Neural cell (in vitro differentiated cells): ENCODE measurements around the gene GJA10.

Source experiments
- POLR2AphosphoS5 ChIP-seq: IDR thresholded peaks from 2 replicates; pipeline ENCODE4 v1.6.1; 2012
- RAD21 ChIP-seq: fragments of 450-650 bp; conservative IDR thresholded peaks from 2 replicates; pipeline ENCODE4 v1.6.1; 2014; ENCODE audit warnings: antibody characterized with exemption, mild to moderate bottlenecking, moderate library complexity
- TAF1 ChIP-seq: IDR thresholded peaks from 2 replicates; pipeline ENCODE4 v1.6.1; 2012; ENCODE audit warnings: low read depth

DNA sequence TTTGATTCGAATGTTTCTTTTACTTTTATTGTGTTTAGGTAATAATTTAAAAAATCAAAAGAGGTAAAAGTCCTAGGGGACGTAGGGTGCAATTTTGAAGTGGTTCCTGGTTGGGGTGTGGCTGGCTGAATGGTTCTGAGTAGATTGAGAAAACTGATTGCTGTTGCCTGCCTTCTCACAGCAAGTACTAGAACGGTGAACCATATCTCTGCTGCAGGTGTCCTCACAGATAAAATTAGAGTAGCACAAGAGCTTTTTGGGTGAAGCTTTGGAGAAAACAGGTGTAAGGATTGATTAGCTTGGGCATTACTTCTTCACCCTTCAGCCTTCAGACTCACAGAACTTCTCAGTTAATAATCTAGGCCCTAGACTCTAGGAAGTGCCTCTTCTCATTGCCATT lies 19.8 kb upstream of the GJA10 start:
- TF ChIP-seq POLR2AphosphoS5 = no peak
- no peak for TF ChIP-seq RAD21
- TF ChIP-seq TAF1 = no peak
